ENCODE results near the gene MBOAT2. TPM values are rescaled to one million over a fixed set of nuclear protein-coding genes. Genes with fewer than 3 reads are reported as not detected.
A peak's percentile ranks its signal among the peaks of the same experiment; 100 is the strongest.

MBOAT2 gene
- polyA plus RNA-seq, 1 donor: 71.3 TPM

DNA sequence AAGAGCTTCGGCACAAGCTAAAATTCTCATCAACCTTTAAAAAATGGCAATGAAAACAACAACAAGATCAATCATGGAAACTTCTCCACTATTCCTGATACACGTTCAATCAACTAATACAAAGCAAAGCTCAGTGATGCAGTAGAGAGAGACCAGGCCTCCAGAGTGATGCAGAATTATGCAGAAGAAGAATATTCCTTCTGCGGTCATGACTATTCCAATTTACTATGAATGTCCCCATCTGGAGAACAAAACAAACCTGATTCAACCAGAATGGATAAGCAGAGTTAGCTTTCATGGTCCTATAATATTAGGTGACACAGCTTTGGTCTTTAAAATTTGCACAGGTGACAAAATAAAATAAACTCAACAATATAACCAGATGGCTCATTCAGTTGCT is 12.5 kb upstream of the MBOAT2 start:
- no peak for DNase-seq

GRCh38 chr2:9013403-9013802 is 9.9 kb upstream of the MBOAT2 start:
- DNase-seq: no peak

DNA sequence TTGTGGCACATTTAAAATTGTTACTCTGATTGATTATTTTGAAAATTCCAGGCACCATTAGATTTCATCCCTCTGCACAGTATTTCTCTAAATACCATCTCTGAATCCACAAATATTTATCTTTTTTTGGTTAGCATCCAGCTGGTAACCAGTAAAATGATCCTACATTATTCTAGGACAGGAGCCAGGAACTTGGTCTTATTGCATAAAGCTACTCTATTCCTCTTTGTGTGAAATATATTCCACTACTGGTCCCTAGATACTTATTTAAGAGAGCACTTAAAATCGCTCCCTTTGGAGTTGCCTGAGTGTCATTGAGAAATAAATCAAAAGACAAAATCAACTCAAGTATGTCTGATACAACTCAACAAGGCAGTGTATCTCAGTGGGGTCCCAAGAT is 7.4 kb upstream of the MBOAT2 start:
- no peak for DNase-seq

- DNase-seq: no peak
Measured at GRCh38 chr2:9008951-9009664, 5.6 kb upstream of the MBOAT2 start.

GRCh38 chr2:9006368-9006767 is 2.9 kb upstream of the MBOAT2 start:
- DNase-seq: no peak

- no peak for DNase-seq
Measured at GRCh38 chr2:9004338-9005204, 1.1 kb upstream of the MBOAT2 start.

DNA sequence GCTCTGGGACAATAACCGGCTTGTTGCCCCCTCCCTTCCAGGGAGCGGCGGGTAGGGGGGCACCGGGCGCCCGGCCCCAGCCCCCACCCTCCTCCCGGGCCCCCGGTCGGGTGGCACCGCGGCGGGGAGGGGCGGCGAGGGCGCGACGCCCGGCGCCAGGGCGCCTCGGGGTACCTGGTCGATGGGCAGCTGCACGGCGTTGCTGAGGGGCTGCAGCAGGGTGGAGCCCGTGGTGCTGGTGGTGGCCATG is 193 bp downstream of the MBOAT2 start:
- no peak for DNase-seq

- DNase-seq: peak; percentile 22
Measured at GRCh38 chr2:9002637-9003365, 683 bp downstream of the MBOAT2 start.

GRCh38 chr2:9002313-9002636 is 1.2 kb downstream of the MBOAT2 start:
- DNase-seq: no peak

GRCh38 chr2:9001778-9002177 is 1.7 kb downstream of the MBOAT2 start:
- DNase-seq: no peak

DNA sequence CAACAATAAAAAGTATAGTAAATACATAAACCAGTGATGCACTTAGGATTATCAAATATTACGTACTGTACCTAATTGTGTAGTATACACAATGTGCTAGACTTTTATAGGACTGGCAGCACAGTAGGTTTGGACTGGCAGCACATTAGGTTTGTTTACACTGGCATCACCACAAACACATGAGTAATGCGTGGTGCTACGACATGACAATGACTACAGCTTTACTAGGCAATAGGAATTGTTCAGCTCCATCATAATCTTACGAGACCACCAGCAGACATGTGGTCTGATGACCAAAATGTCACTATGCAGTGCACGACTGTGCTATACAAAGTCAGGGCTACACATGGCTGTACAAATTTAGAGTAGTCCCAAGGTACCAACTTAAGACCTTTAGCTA is 2.3 kb downstream of the MBOAT2 start:
- no peak for DNase-seq

GRCh38 chr2:9000442-9000841 is 3.0 kb downstream of the MBOAT2 start:
- no peak for DNase-seq

DNA sequence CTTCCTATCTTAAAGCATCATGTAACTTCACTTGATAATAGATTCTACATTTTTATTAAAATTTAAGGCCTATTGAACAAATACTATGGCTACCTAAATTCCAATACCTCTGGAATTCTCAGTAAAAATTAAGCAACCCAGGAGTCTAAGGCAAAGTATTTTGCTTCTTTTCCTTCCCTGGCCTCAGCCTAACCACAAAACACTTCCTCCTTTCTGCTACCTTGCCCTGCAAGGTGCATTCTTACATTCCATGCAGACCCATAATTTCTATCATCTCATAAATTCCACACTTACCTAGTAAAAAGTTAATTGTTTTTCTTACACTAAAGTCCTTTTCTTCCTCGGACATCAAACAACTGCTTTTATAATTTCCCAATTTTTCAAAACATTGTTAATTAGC is 3.7 kb downstream of the MBOAT2 start:
- no peak for DNase-seq

DNA sequence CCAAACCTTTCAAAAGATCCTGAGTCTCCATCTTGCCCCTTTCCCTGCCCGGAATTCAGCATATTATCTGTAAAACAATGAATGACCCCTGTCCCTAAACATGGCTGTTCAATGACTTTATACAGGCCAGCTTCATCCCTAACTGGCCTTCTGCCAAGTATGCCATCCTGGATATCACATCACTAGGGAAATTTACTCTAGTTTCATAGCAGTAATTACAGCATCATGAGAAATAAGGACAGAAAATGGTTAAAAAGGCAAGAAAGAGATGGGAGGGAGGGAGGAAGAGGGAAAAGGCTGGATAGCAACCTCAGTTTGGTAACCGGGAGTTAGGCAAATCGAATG is 4.4 kb downstream of the MBOAT2 start:
- DNase-seq: no peak

GRCh38 chr2:8998418-8999101 is 4.9 kb downstream of the MBOAT2 start:
- DNase-seq: no peak

DNA sequence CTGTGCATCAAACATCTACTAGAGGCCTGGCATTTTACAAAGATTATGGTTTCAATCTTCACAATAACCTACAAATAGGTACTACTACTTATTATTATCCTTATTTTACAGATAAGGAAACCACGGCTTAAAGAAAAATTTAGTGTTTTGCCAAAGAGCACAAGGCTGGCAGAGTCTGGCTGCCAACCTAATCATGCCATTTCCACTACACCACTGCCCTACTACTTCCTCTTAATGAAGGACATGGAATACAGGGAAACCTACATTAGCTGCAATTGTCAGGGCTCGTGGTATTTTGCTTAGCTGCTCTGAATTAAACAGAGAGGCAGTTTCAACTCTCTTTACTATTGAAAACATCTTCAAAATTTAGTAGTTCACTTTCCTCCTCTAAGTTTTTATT is 5.9 kb downstream of the MBOAT2 start:
- no peak for DNase-seq

GRCh38 chr2:8997108-8997507 is 6.4 kb downstream of the MBOAT2 start:
- no peak for DNase-seq

DNA sequence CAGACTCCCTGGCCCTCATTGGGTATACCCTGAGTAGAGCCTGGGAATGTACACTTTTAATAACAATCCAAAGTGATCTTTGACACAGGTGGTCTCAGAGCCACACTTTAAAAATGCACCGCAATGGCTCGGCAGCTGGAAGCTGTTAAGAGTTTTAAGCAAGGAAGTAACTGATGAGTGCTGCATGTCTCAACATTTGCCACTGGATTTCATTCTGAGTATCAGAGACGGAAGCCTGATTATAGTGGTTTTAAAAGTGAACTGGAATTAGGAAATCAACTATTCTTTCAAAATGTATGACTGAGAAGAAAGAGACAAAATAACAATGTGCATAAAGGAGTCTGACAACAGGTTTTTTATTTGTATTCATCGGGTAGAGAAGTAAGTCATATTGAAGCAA is 7.5 kb downstream of the MBOAT2 start:
- DNase-seq: no peak

DNA sequence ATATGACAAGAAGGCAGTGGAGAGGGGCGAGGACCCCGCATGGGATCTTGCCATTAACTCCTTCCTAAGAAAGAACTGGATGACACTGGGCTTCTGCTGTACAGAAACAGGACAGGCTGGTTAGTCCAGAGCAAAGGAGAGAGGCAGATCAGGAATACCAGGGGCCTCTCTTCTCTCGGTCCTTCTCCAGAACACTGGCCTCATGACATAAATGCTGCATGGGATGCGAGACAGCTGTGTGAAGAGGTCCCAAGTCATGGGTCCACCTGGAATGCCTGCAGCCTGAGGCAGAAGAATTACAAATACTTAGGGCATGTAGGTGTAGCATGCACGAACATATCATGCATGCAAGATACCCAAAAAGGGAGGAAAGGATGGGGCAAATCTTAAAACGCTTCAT is 9.1 kb downstream of the MBOAT2 start:
- no peak for DNase-seq

- DNase-seq: no peak
Measured at GRCh38 chr2:8993902-8994278, 9.6 kb downstream of the MBOAT2 start.

DNA sequence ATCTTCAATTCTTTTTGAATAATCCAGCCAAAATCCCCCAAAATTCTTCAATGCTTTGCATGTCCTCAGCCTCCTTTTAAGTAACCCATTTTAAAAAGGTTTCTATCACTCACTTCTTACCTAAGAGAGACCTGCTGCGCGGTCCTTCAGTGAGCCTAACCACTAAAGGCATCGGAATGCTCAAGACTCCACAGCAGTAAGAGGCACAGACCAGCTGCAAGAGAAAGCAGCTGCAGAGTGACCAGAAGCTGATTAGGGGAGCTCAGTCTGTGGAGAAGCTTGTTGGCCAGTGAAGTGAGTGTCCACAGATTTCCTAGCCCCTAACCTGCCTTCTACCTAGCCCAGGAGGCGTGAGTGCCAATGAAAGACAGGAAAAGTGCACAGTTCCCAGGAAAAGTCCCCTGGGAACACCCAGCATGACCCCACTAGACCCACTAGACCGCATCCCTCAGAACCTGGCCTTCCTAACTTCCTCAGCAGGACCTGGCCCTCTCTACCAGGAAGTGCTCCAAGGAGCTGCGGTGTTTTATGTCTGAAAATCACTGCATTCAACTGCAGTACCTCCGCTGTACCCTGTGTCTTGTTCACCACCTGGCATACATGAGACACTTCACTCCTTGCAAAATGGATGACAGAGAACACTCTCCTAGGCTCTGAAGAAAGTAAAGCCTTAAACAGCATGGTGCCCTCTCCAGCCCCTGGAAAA is 10.1 kb downstream of the MBOAT2 start:
- DNase-seq: no peak

DNA sequence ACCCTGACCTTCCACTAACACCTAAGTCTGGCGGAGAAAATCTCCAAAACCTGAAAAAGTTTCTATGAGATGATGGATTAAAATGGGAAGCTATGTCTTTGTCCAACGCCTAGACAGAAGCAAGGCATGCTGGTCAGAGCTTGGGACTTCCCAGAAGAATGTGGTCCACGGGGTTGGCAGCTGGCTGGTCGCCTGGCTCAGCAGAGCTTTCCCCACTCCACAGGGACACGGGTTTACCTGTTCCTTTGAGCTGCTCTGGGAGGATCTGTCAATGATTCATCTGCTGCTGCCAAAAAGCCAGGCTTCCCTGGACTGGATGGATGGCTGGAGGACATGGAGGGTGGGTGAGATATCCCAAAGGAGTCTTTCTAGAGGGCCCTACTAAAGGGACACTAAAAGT is 10.8 kb downstream of the MBOAT2 start:
- DNase-seq: no peak

DNA sequence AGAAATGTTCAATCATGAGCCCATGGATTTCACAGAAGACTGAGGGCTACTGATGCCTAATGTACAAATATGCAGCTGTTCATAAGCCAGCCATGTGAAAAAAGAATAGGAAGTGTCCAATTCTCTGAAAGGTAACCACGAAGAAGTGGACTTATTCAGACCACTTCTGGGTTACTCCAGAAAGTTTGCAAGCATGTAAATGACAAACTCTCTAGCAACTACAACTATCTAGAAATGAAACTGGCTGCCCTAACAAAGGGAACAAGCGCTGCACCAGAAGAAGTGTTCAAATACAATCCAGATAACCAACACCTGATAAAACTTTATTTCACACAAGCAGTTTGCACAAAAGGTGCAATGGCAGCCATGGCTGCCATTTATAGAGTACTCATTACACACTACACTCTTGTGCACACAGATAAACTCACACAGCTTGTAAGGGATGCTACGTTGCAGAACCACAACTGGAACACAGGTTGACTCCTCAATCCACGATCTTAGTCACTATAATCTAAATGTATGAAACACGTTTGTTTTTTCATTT is 13.9 kb downstream of the MBOAT2 start:
- DNase-seq: no peak

Data from hindlimb muscle (tissue), 1 donor.